GM18519 (cell line): ENCODE measurements around the gene ETF1.

Experiments
- ATAC-seq: cut with Tn5 transposase; IDR thresholded peaks from one replicate; pipeline ENCODE4 v1.9.1; 2021; ENCODE audit warnings: mild to moderate bottlenecking, moderate library complexity; ENCODE audit not compliant: unreplicated experiment, low FRiP score

ETF1 gene

DNA sequence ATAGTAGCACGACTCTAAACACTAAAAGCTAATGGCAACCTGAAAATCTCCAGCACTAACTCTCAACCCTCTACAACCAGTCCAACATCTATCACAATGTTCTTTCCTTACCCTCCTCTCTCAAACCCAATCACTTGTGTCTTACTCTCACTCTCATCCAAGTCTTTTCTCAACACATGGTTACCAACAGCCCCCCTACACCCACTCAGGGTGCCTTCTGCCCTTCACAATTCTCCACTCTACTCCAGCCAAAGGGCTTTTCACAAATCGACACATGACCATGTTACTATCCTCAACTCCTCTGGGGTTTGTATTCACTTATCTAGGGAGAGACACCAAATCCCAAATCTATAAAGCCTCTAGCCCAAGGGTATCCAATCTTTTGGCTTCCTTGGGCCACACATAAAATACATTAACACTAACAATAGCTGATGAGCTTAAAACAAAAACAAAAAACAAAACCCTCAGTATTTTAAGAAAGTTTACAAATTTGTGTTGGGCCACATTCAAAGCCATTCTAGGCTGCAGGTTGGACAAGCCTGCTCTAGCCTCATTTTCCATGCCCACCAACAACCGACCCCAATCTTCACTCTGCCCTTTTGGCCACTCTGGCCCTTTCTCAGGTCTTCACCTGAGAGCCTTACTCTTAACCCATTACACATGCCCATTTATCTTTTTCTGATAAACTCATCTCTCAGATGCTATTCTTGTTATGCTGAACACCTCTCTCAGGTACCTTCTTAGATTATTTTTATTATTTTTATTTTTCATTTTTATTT lies 20.5 kb upstream of the ETF1 start:
- ATAC-seq: no peak

- ATAC-seq: no peak
These were observed 17.9 kb upstream of the ETF1 start for GRCh38 chr5:138560971-138561370.

DNA sequence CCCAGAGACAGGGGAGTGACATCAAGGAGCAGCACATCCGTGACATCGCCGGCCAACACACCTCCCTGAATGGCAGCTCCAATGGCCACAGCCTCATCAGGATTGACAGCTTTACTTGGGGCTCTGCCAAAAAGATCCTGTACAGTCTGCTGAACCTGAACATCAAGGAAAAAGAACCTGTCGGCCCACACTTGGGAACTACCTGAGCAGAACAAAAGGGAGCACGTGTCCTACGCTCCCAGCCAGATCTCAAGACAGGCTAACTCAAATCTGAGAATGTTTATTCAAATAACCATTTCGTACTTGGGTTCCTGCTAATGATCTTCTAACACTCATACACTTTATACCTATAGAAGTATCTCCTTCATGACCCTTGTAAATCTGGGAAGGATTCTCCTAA lies 16.9 kb upstream of the ETF1 start:
- no peak for ATAC-seq

- no peak for ATAC-seq
These were observed 14.6 kb upstream of the ETF1 start for GRCh38 chr5:138557677-138558076.

DNA sequence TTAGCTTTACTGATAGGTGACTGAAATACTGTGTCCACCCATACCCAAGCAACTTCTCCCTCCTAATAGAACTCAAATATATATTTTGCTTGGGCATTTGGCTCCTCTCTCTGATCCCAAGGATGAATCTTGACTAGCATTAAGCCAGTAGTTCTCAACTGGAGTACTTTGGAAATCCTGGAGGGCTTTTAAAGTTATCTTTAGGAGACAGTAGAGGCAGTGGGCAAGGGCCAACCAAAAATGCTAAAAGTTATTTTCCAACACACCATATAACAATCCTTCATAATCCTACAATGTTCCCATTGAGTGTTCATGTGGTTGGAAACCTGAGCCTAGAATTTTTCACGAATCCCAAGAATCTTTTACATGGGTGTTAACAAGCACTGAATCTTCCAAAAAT lies 11.1 kb upstream of the ETF1 start:
- ATAC-seq: no peak

GRCh38 chr5:138553437-138554095 lies 10.5 kb upstream of the ETF1 start:
- ATAC-seq: no peak

- ATAC-seq: no peak
These were observed 9.6 kb upstream of the ETF1 start for GRCh38 chr5:138552657-138553056.

- no peak for ATAC-seq
These were observed 6.4 kb upstream of the ETF1 start for GRCh38 chr5:138549414-138549813.

DNA sequence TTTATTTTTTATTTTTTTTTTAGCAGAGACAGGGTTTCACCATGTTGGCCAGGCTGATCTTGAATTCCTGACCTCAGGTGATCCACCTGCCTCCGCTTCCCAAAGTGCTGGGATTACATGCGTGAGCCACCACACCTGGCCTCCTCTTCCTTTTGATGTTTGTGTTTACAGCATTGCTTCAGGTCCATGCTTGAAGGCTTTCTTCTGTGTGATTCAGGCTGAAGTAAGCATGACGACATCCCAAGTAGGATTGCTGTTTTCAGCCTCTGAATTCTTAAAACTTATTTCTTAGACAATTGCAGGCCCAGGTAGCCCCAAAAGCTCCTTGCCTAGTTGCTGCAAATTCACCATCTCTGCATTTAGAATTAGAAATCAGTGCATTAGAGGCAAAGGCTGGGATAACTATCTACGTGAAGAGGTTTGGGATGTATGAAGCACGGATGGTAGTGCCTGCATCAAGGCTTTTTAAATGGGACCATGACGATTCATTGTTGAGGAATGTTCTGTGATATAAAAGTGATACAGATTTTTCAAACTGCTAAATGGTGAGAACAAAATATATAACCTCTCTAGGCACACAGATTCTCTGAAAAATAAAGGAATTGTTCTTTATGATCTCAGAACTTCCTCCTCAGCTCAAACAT lies 3.0 kb upstream of the ETF1 start:
- no peak for ATAC-seq

- no peak for ATAC-seq
These were observed 1.4 kb upstream of the ETF1 start for GRCh38 chr5:138544181-138545134.

DNA sequence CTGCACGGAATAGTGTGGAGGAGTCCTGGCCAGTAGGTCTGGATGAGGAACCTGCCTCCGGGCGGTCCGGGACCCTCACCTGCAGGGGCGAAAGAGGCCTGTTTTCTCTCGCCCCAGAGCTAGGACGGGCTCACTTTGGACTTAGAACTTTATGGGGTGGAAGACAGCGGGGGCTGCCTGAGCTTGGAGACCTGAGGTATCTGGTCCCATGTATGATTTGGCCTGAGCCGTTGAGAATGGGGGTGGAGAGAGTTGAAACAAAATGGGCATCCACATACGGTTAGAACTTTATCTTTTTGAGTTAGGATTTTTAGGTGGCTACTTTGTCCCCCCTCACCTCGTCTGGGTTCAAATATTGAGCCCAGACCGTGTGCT lies 681 bp upstream of the ETF1 start:
- peak; percentile 28 for ATAC-seq

GRCh38 chr5:138542180-138542955 lies 668 bp downstream of the ETF1 start:
- ATAC-seq: peak; percentile 9

- ATAC-seq: no peak
These were observed 1.4 kb downstream of the ETF1 start for GRCh38 chr5:138541511-138542179.

GRCh38 chr5:138539791-138540190 lies 3.2 kb downstream of the ETF1 start:
- no peak for ATAC-seq

DNA sequence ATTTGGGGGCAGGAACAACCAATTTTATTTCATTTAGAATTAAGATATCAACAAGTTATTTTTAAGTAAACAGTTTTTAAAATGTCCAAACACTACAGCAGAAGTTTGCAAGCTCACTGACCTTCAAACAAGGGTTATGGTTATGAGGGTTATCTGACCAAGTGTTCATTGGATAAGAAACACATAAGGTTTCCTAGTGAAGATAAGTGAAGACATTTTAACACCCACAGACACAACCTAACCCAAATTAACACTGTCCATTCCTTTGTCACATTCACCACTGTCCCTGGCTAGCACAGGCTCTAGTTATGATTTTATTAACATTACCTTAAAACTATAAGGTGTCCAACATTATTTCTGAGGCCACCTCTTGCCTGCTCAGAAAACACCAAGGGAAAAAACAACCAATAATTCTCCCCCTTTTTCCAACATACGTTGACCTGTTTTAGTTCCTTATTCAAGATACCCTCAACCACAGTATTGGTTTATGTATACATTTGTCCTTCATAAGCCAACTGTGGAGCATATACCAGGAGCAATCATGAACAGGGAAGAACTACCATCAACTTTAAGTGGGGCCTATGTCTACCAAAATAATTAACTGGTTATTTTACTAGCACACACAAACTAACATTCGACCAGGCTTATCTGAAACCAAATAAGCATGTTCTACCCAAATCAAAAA lies 4.0 kb downstream of the ETF1 start:
- no peak for ATAC-seq

GRCh38 chr5:138536665-138537315 lies 6.2 kb downstream of the ETF1 start:
- ATAC-seq: no peak

DNA sequence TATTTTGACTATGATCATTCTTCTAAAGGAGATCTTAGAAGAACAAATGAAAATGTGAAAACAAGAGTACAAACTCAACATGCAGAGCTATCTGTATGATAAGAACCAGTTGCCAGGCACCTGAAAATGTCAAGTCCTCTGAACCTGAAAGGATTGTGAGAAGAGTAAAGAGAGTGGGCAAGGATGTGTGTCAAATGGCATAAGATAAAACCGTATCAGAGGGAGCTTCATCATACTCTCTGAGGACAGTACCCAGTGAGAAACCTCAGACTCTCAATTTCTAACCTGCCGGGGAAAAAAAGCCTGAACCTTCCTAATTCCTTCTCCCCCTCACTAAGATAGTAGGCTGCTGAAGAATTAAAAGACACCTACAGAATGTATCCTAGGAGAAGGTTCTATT lies 6.8 kb downstream of the ETF1 start:
- no peak for ATAC-seq
